CD4-positive, alpha-beta T cell (primary cell): ENCODE measurements around the gene PPP1R2B. TPM values are rescaled to one million over a fixed set of nuclear protein-coding genes. Genes with fewer than 3 reads are reported as not detected.
A peak's percentile ranks its signal among the peaks of the same experiment; 100 is the strongest.

Experiments used
- ATAC-seq: fragments of 200-7000 bp; cut with Tn5 transposase; one replicate; pipeline ENCODE4 v1.10.0; 2022; ENCODE audit warnings: mild to moderate bottlenecking; ENCODE audit not compliant: poor library complexity
- CTCF ChIA-PET: fragments of 350-600 bp; sonication (Branson Sonifier 250); formaldehyde crosslinking; loops from one replicate; lab custom pipeline; 2021; ENCODE audit warnings: antibody characterized with exemption, inconsistent platforms; lab: Charles Lee
- POLR2A ChIA-PET: fragments of 350-600 bp; sonication (Branson Sonifier 250); formaldehyde crosslinking; loops from one replicate; lab custom pipeline; 2021; ENCODE audit warnings: antibody characterized with exemption, inconsistent platforms; lab: Charles Lee
- DNase-seq, 14 experiments: peaks; one replicate each; pipeline ENCODE4 v3.0.0-alpha.2; 2013 to 2020; ENCODE audit warnings: mixed read lengths in 2 of 14
- H3K27ac ChIP-seq, 2 donors: one replicate each; pipeline versions ENCODE4 v1.5.1 to v1.7.0; 2013; ENCODE audit warnings: low read length in 2 of 2, low read depth in 1 of 2, mild to moderate bottlenecking in 1 of 2
- H3K27me3 ChIP-seq, 2 experiments: 1 replicate in 1 of 2; 2 replicates in 1 of 2; pipeline versions ENCODE4 v1.6.1 to v1.7.0; 2013; ENCODE audit warnings: low read length in 2 of 2, control low read depth in 1 of 2, mild to moderate bottlenecking in 1 of 2, moderate library complexity in 1 of 2; ENCODE audit not compliant: insufficient read depth in 2 of 2, control insufficient read depth in 1 of 2
- H3K36me3 ChIP-seq: one replicate; pipeline ENCODE4 v1.6.1; 2013; ENCODE audit warnings: low read length, control low read depth; ENCODE audit not compliant: insufficient read depth
- H3K4me1 ChIP-seq: one replicate; pipeline ENCODE4 v1.6.1; 2013; ENCODE audit warnings: low read length, control low read depth; ENCODE audit not compliant: insufficient read depth
- H3K4me3 ChIP-seq: one replicate; pipeline ENCODE4 v1.5.1; 2013; ENCODE audit warnings: mild to moderate bottlenecking, low read length, moderate library complexity
- H3K9me3 ChIP-seq, 2 experiments: 1 replicate in 1 of 2; 2 replicates in 1 of 2; pipeline versions ENCODE4 v1.6.1 to v1.7.0; 2013; ENCODE audit warnings: low read length in 2 of 2, mild to moderate bottlenecking in 2 of 2, control low read depth in 1 of 2, moderate library complexity in 1 of 2; ENCODE audit not compliant: control insufficient read depth in 1 of 2, insufficient read depth in 1 of 2
- H3K27ac Mint-ChIP-seq: one replicate; pipeline ENCODE4 v1.8.0; 2020; ENCODE audit warnings: mixed read lengths
- H3K27me3 Mint-ChIP-seq: one replicate; pipeline ENCODE4 v1.8.0; 2021; ENCODE audit warnings: mixed read lengths
- H3K36me3 Mint-ChIP-seq: one replicate; pipeline ENCODE4 v1.8.0; 2021; ENCODE audit warnings: low read depth, mixed read lengths
- H3K4me1 Mint-ChIP-seq: one replicate; pipeline ENCODE4 v1.8.0; 2021; ENCODE audit warnings: low read depth, mixed read lengths
- H3K4me3 Mint-ChIP-seq: one replicate; pipeline ENCODE4 v1.8.0; 2020; ENCODE audit warnings: mild to moderate bottlenecking, mixed read lengths
- H3K9me3 Mint-ChIP-seq: one replicate; pipeline ENCODE4 v1.8.0; 2020; ENCODE audit warnings: mixed read lengths
- intact Hi-C, 2 experiments: fragments of 100-400 bp; cut with DNase I in 1 of 2; cut with micrococcal nuclease in 1 of 2; formaldehyde crosslinking; loops; one replicate each; pipeline versions ENCODE4 v1.15.1 to v1.9.0; 2023 to 2025; cut with DNase I, micrococcal nuclease
- total RNA-seq, 174 experiments: library from RNA in 2 of 174; stranded (reverse) in 2 of 174; gene quantifications; one replicate each; pipeline ENCODE4 v1.2.3 and lab custom pipeline; 2021 to 2026
- TF ChIP-seq, protein P1 (sequence below): fragments of 200-600 bp; IDR thresholded peaks from one replicate; pipeline ENCODE4 v1.8.0; 2022; ENCODE audit warnings: antibody characterized with exemption, mild to moderate bottlenecking

The PPP1R2B gene
- total RNA-seq, 2 experiments from 2014 or later = 0.27 TPM; not detected in 1

DNA sequence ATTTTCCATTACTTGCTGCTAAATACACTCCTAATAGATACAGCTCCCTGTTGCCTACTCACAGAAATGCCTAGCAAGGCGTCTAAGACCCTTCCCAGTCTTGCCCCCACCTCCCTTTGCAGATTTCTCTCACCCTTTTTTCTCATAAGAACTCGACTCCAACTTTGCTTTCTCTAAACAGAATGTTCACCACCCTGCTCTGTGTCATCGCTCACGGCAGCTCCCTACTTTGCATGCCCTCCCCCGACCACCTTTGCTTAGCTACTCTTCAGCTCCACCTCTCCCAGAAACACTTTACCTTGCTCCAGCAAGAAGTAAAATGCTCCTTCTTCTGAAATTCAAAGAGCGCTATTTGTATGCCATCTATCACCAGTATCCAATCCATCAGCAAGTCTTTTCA is 15.2 kb upstream of the PPP1R2B start:
- Histone ChIP-seq H3K36me3 (no peaks in the 10 kb centered on the region), H3K27me3 (no peaks in the 10 kb centered on the region), H3K27ac (no peak overlapping the region), H3K4me3 (no peak overlapping the region), H3K9me3 (no peaks in the 10 kb centered on the region), H3K4me1 (no peaks in the 10 kb centered on the region)
- no peaks in the 10 kb centered on the region for H3K4me1 Mint-ChIP-seq
- ChIA-PET CTCF (no interaction called here), POLR2A (no interaction called here)
- H3K27me3 Mint-ChIP-seq = no peaks in the 10 kb centered on the region
- intact Hi-C loops = loop anchor here in 1 of 2 experiments (5.0 kb wide), 1 partner anchor 102 kb away; no protein-coding TSS in a partner anchor
- TF ChIP-seq, protein P1, sequence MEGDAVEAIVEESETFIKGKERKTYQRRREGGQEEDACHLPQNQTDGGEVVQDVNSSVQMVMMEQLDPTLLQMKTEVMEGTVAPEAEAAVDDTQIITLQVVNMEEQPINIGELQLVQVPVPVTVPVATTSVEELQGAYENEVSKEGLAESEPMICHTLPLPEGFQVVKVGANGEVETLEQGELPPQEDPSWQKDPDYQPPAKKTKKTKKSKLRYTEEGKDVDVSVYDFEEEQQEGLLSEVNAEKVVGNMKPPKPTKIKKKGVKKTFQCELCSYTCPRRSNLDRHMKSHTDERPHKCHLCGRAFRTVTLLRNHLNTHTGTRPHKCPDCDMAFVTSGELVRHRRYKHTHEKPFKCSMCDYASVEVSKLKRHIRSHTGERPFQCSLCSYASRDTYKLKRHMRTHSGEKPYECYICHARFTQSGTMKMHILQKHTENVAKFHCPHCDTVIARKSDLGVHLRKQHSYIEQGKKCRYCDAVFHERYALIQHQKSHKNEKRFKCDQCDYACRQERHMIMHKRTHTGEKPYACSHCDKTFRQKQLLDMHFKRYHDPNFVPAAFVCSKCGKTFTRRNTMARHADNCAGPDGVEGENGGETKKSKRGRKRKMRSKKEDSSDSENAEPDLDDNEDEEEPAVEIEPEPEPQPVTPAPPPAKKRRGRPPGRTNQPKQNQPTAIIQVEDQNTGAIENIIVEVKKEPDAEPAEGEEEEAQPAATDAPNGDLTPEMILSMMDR = no peak
- no peak overlapping the region for H3K4me3 Mint-ChIP-seq
- ATAC-seq (no peak), DNase-seq (no peak)
- H3K9me3 Mint-ChIP-seq = no peaks in the 10 kb centered on the region
- no peak overlapping the region for H3K27ac Mint-ChIP-seq
- no peaks in the 10 kb centered on the region for H3K36me3 Mint-ChIP-seq

DNA sequence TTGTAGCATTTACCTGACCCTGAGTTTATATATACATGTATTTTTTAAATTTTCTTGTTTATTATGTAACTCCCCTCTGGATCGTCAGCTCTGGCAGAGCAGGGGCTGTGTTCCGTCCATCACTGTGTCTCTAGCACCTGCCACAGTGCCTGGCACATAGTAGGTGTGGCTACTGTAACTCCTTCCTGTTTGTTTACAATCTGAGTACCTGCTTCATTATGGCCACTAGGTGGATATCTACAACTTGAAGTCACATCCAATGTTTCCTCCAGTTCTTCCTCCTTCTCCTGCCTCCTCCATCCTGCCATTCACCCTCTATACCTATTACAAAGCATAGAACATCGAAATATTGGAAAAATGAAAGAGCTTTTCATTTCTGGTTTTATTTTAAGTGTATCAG is 14.2 kb upstream of the PPP1R2B start:
- Histone ChIP-seq H3K27ac (no peak overlapping the region), H3K4me3 (no peak overlapping the region), H3K9me3 (no peaks in the 10 kb centered on the region), H3K4me1 (no peaks in the 10 kb centered on the region), H3K27me3 (no peaks in the 10 kb centered on the region), H3K36me3 (no peaks in the 10 kb centered on the region)
- H3K27ac Mint-ChIP-seq = no peak overlapping the region
- no peaks in the 10 kb centered on the region for H3K36me3 Mint-ChIP-seq
- CTCF ChIA-PET = no interaction called here
- POLR2A ChIA-PET = interaction anchor here (0.6 kb wide), 1 partner anchor 272 kb away, joined by 3 read pairs; no protein-coding TSS in a partner anchor
- no peaks in the 10 kb centered on the region for H3K4me1 Mint-ChIP-seq
- no peak overlapping the region for H3K4me3 Mint-ChIP-seq
- H3K27me3 Mint-ChIP-seq = no peaks in the 10 kb centered on the region
- DNase-seq (peak in 3 of 14 experiments; percentile 4 to 35 (median 23)), ATAC-seq (no peak)
- no peaks in the 10 kb centered on the region for H3K9me3 Mint-ChIP-seq
- TF ChIP-seq, protein P1 = peak; percentile 27
- intact Hi-C loops = loop anchor here in 1 of 2 experiments (5.0 kb wide), 1 partner anchor 101 kb away; no protein-coding TSS in a partner anchor

DNA sequence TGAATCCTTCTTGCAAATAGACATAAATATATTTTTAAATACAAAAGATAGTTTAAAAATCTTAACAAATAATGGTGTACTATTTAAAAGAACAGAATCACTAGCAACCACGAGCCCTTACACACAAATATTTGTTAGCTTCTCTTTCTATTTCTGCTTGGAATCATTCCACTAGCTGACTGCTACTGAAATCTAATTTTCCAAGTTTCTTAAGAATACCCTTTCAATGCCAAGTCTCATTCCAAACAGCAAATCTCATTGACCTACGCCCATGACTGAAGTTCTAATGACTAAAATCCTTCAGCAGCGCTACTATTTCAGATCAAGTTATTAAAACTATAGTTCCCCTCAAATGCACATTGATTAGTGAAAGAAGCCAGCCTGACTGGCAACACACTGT is 13.2 kb upstream of the PPP1R2B start:
- no peaks in the 10 kb centered on the region for H3K27me3 Mint-ChIP-seq
- Histone ChIP-seq H3K4me1 (no peaks in the 10 kb centered on the region), H3K27ac (no peak overlapping the region), H3K27me3 (no peaks in the 10 kb centered on the region), H3K9me3 (no peaks in the 10 kb centered on the region), H3K36me3 (no peaks in the 10 kb centered on the region), H3K4me3 (no peak overlapping the region)
- intact Hi-C loops = loop anchor here in 1 of 2 experiments (5.0 kb wide), 1 partner anchor 100 kb away; no protein-coding TSS in a partner anchor
- TF ChIP-seq, protein P1 = no peak
- H3K4me1 Mint-ChIP-seq = no peaks in the 10 kb centered on the region
- no peaks in the 10 kb centered on the region for H3K9me3 Mint-ChIP-seq
- H3K4me3 Mint-ChIP-seq = no peak overlapping the region
- POLR2A ChIA-PET = no interaction called here
- no peaks in the 10 kb centered on the region for H3K36me3 Mint-ChIP-seq
- ATAC-seq (no peak), DNase-seq (no peak)
- CTCF ChIA-PET = interaction anchor here (0.6 kb wide), 1 partner anchor 33 kb away, joined by 3 read pairs; no protein-coding TSS in a partner anchor
- H3K27ac Mint-ChIP-seq = no peak overlapping the region
